ENCODE results near the gene METTL23.

METTL23 gene

GRCh38 chr17:76772842-76773525 lies 46.3 kb downstream of the METTL23 start:
- no peak overlapping the region; the same call in 1 of the 2 replicates for H3K4me3 ChIP-seq (ENCODE audit: low read length)
- DNase-seq (ENCODE audit: low read depth) = peak; percentile 87
- TF ChIP-seq CTCF (conservative IDR thresholded peaks at IDR 0.05; ENCODE audit: low read length) = no peak

- no peak overlapping the region for H3K4me3 ChIP-seq (ENCODE audit: low read length)
- no peak for DNase-seq (ENCODE audit: low read depth)
- no peak for TF ChIP-seq CTCF (conservative IDR thresholded peaks at IDR 0.05; ENCODE audit: low read length)
Observed at GRCh38 chr17:76775021-76775600, 48.5 kb downstream of the METTL23 start.

- no peak for DNase-seq (ENCODE audit: low read depth)
- no peak for TF ChIP-seq CTCF (conservative IDR thresholded peaks at IDR 0.05; ENCODE audit: low read length)
- H3K4me3 ChIP-seq (ENCODE audit: low read length) = no peak overlapping the region
Observed at GRCh38 chr17:76781056-76781982, 54.7 kb downstream of the METTL23 start.

DNA sequence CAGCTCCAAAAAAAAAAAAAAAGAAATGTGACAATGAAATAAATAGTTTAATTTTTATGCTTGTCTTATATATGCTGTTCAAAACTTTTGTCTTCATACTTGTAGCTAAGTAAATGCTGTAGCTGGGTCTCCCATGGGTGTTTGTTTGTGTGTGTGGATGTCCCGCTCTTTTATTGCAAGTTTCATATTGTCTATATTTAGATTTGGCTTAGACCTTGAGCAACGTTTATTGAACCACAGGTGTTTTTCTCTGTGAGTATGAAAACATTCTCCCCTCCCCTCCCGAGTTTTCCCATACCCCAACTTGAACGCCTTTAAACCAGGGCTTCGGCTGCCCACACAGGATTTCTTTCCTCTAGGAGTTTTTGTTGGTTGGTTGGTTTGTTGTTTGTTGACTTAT lies 56.5 kb downstream of the METTL23 start:
- no peak for TF ChIP-seq CTCF (conservative IDR thresholded peaks at IDR 0.05; ENCODE audit: low read length)
- no peak for DNase-seq (ENCODE audit: low read depth)

More for the DNA sequence above, 56.5 kb downstream of the METTL23 start:
- no peak overlapping the region for H3K4me3 ChIP-seq (ENCODE audit: low read length)

Measured in AG10803 (cell line).